ENCODE data around the gene RBP3.

GRCh38 chr10:47311193-47311931, 36.8 kb upstream of the RBP3 start:
- TF ChIP-seq GATA3 (IDR thresholded peaks at IDR 0.05; ENCODE audit: low read depth, low read length): no peak
- TF ChIP-seq GATA2 (IDR thresholded peaks at IDR 0.05; ENCODE audit: low read depth, low read length): no peak
